Small intestine (tissue), 7 donors: ENCODE data around the gene UBL4A. TPM values are rescaled to one million over a fixed set of nuclear protein-coding genes. Genes with fewer than 3 reads are reported as not detected.

ENCODE experiments used
- DNase-seq, 2 donors: peaks; one replicate each; pipeline versions ENCODE4 v3.0.0 to v3.0.0-alpha.2; 2013
- FAIRE-seq: peaks from 2 replicates; lab custom pipeline; 2012; peaks lifted over from hg19 to GRCh38; lab: Jason Lieb, UNC
- H3K27ac ChIP-seq, 3 donors: one replicate each; pipeline ENCODE4 v1.5.1; 2013; ENCODE audit warnings: low read length in 2 of 3, mild to moderate bottlenecking in 2 of 3, control low read depth in 1 of 3, inconsistent platforms in 1 of 3, low read depth in 1 of 3, moderate library complexity in 1 of 3
- H3K27me3 ChIP-seq, 3 donors: one replicate each; pipeline ENCODE4 v1.6.1; 2013; ENCODE audit warnings: low read length in 3 of 3, inconsistent platforms in 1 of 3; ENCODE audit not compliant: control insufficient read depth in 3 of 3, insufficient read depth in 3 of 3
- H3K36me3 ChIP-seq, 3 donors: one replicate each; pipeline ENCODE4 v1.6.1; 2013; ENCODE audit warnings: low read length in 3 of 3, inconsistent platforms in 1 of 3, low read depth in 1 of 3, mild to moderate bottlenecking in 1 of 3, moderate library complexity in 1 of 3; ENCODE audit not compliant: control insufficient read depth in 3 of 3, insufficient read depth in 2 of 3
- H3K4me1 ChIP-seq, 3 donors: one replicate each; pipeline ENCODE4 v1.6.1; 2013; ENCODE audit warnings: low read length in 2 of 3, inconsistent platforms in 1 of 3, low read depth in 1 of 3, mild to moderate bottlenecking in 1 of 3, moderate library complexity in 1 of 3; ENCODE audit not compliant: control insufficient read depth in 3 of 3, insufficient read depth in 2 of 3
- H3K4me3 ChIP-seq, 3 donors: one replicate each; pipeline ENCODE4 v1.5.1; 2013; ENCODE audit warnings: low read length in 3 of 3, control low read depth in 1 of 3, inconsistent platforms in 1 of 3, low read depth in 1 of 3, mild to moderate bottlenecking in 1 of 3, moderate library complexity in 1 of 3
- H3K9me3 ChIP-seq, 2 donors: one replicate each; pipeline ENCODE4 v1.6.1; 2013; ENCODE audit warnings: low read depth in 1 of 2, low read length in 1 of 2; ENCODE audit not compliant: control insufficient read depth in 2 of 2, insufficient read depth in 1 of 2
- WGBS, 3 donors: extraction: QIAGEN DNeasy Blood & Tissue Kit; methylation state at CpG; one replicate each; pipeline ENCODE4 v1.1.7; 2013; 5-methylcytosine and 5-hydroxymethylcytosine counted together
- polyA plus RNA-seq, 4 donors: library from polyadenylated mRNA; stranded (reverse) in 3 of 4; unstranded in 1 of 4; fragments of 200-250 nt in 3 of 4; fragments of 120-200 nt in 1 of 4; gene quantifications; one replicate each; pipeline versions ENCODE4 v1.2.1 to v1.2.3, GENCODE V29; 2013
- donor health status: healthy with polysubstance abuse.
- donor health status: control.
- donor health status: control.
- donor health status: Bipolar disorder and iron deficiency.
- donor health status: healthy.

UBL4A gene
- polyA plus RNA-seq, 4 donors, result 23.8 to 32.3 (median 28.3) TPM

DNA sequence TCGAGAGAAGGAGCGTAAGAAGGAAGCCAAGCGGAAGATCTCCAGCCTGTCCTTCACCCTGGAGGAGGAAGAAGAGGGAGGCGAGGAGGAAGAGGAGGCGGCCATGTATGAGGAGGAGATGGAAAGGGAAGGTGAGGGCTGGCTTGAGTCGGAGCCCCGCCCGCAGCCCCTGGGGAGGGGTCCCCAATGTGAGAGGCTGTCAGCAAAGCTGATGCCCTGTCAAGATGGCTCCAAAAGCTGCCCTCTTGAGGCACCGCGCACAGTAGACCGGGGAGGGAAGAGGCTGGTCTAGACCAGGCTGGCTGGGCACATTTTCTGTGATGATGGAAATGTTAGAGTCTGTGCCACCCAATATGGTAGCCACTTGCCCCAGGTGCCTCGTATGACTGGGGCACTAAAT lies 40.0 kb downstream of the UBL4A start:
- Histone ChIP-seq H3K4me3 (no peak overlapping the region), H3K27me3 (no peaks in the 10 kb centered on the region), H3K27ac (no peak overlapping the region), H3K9me3 (no peaks in the 10 kb centered on the region), H3K36me3 (peaks cover 0 to 72% (median 4%) of the 10 kb centered on the region in 3 donors), H3K4me1 (peaks cover 0 to 14% (median 0%) of the 10 kb centered on the region in 3 donors)
- DNase-seq (no peak), FAIRE-seq (no peak)
- 87 to 94% (median 93%) methylated on average over 10 to 12 of the region's 12 CpGs for WGBS, 3 donors

- Histone ChIP-seq H3K9me3 (no peaks in the 10 kb centered on the region), H3K27ac (no peak overlapping the region), H3K4me3 (no peak overlapping the region), H3K27me3 (no peaks in the 10 kb centered on the region), H3K4me1 (peaks cover 0 to 14% (median 0%) of the 10 kb centered on the region in 3 donors), H3K36me3 (peaks cover 0 to 72% (median 4%) of the 10 kb centered on the region in 3 donors)
- DNase-seq (no peak), FAIRE-seq (no peak)
- WGBS, 3 donors, result 95 to 96% (median 95%) methylated on average over 8 to 16 of the region's 16 CpGs
Measured at GRCh38 chrX:154445776-154446175, 40.6 kb downstream of the UBL4A start.

GRCh38 chrX:154444755-154445246 lies 41.6 kb downstream of the UBL4A start:
- WGBS, 3 donors, result 30 to 69% (median 55%) methylated on average over 6 to 13 of the region's 13 CpGs
- DNase-seq (no peak), FAIRE-seq (no peak)
- Histone ChIP-seq H3K4me3 (peak overlapping the region; percentile 60 to 63 (median 60)), H3K27ac (peak overlapping the region in 1 of 3 donors; percentile 71), H3K27me3 (no peaks in the 10 kb centered on the region), H3K4me1 (peaks cover 0 to 14% (median 0%) of the 10 kb centered on the region in 3 donors), H3K9me3 (no peaks in the 10 kb centered on the region), H3K36me3 (peaks cover 0 to 72% (median 4%) of the 10 kb centered on the region in 3 donors)

DNA sequence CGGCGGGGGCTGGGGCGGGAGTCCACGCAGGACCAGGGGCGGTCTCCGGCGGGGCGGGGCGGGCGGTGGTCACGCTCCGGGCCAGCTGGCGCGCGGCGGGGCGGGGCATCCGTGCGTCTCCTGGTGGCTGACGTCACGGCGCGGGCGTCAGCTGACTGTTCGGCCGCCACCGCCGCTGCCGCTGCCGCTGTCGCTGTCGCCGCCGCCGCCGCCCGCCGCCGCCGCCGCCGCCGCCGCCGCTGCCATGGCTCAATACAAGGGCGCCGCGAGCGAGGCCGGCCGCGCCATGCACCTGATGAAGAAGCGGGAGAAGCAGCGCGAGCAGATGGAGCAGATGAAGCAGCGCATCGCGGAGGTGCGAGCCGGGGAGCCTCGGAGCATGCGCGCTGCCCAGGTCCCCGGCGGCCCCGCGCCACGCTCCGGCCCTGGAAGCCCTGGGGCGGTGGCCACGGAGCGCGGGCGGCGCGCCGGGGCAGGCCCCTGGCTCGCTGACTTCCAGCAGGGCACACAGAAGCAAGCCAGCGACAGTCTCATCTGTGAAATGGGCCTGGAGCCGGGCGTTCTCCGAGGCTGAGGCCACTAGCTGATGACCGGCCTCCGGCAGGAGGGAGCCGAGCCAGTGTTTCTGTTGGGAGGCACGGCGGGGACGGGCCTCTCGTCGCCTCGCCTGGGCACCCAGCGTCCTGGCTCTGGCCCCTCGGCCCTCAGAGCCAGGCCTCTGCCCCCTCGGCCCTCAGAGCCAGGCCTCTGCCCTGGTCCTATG lies 42.2 kb downstream of the UBL4A start, which contains the start of gene FAM50A:
Gene FAM50A, plus strand, starts transcription at position 150 of the 763 bp plus-strand sequence. Its CDS starts 95 bp downstream, at position 245.
- H3K27me3 ChIP-seq, result no peaks in the 10 kb centered on the region
- H3K4me1 ChIP-seq, result peaks cover 0 to 14% (median 0%) of the 10 kb centered on the region in 3 donors
- no peak for FAIRE-seq
- peak within 1 kb of the TSS; percentile 51 to 78 (median 74) for H3K27ac ChIP-seq
- H3K9me3 ChIP-seq, result no peaks in the 10 kb centered on the region
- peak; percentile 70 to 86 for DNase-seq
- peak within 1 kb of the TSS; percentile 60 to 63 (median 60) for H3K4me3 ChIP-seq
- 2 to 38% (median 3%) methylated on average over 7 to 94 of the region's 94 CpGs for WGBS, 3 donors
- peaks cover 0 to 71% (median 4%) of the 10 kb centered on the region in 3 donors for H3K36me3 ChIP-seq

DNA sequence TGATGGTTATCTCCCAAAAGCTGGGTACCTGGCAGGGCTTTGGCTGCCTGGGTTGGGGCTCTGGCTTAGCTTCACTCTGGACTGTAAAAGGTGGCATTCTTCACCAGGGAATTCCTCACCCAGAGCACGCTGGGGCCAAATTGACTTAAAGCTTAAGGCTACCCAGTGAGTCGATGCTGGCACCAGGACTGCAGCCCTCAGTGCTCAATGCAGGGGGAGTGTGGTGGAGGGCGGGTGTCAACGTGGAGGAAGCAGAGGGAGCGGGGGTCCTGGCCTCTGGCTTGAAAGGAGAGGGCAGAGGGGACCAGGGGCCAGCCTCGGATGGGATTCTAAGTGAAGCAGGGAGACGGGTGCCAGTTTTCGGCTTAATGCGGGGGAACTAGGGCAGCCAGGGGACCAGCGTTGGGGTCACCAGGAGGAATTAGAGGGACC lies 42.9 kb downstream of the UBL4A start:
- FAIRE-seq (no peak), DNase-seq (peak in 1 of 2 donors; percentile 5)
- H3K4me3 ChIP-seq, result peak overlapping the region in 2 of 3 donors; percentile 37 to 63
- WGBS, 3 donors, result 15 to 39% (median 37%) methylated on average over 4 to 10 of the region's 10 CpGs
- peaks cover 0 to 15% (median 0%) of the 10 kb centered on the region in 3 donors for H3K4me1 ChIP-seq
- peak overlapping the region; percentile 47 to 78 (median 74) for H3K27ac ChIP-seq
- no peaks in the 10 kb centered on the region for H3K27me3 ChIP-seq
- peaks cover 0 to 71% (median 4%) of the 10 kb centered on the region in 3 donors for H3K36me3 ChIP-seq
- no peaks in the 10 kb centered on the region for H3K9me3 ChIP-seq

DNA sequence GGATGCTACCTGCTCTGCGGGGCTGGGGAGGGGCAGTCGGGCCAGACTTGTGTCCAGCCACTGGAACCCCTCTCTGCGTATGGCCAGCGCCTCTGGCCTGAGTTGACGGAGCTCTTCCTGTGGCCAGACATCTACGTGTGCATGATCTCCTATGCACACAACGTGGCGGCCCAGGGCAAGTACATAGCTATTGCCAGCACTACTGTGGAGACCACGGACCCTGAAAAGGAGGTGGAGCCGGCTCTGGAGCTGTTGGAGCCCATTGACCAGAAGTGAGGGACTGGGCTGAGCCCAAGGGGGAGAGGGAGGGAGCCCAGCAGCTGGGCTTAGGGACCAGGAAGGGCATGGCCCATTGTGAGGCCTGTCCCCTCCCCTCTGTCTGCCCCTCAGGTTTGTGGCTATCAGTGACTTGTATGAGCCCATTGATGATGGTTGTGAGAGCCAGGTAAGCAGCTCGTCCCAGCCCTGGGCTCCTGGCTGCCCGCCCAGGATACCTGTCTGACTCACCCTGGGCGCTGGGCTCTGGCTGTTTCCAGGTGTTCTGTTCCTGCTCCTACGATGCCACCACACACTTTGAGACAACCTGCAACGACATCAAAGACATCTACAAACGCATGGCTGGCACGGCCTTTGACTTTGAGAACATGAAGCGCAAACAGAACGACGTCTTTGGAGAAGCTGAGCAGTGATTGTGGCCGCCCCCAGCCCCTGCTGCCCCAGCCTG lies 44.3 kb downstream of the UBL4A start:
- peaks cover 0 to 22% (median 0%) of the 10 kb centered on the region in 3 donors for H3K4me1 ChIP-seq
- peak in 1 of 2 donors; percentile 27 for DNase-seq
- no peaks in the 10 kb centered on the region for H3K9me3 ChIP-seq
- WGBS, 3 donors, result 60 to 79% (median 68%) methylated on average over 17 to 21 of the region's 21 CpGs
- no peaks in the 10 kb centered on the region for H3K27me3 ChIP-seq
- H3K27ac ChIP-seq, result no peak overlapping the region
- FAIRE-seq, result no peak
- H3K4me3 ChIP-seq, result no peak overlapping the region
- peaks cover 0 to 65% (median 4%) of the 10 kb centered on the region in 3 donors for H3K36me3 ChIP-seq

GRCh38 chrX:154441564-154441963 lies 44.9 kb downstream of the UBL4A start:
- no peak for DNase-seq
- Histone ChIP-seq H3K9me3 (no peaks in the 10 kb centered on the region), H3K4me1 (peaks cover 0 to 22% (median 0%) of the 10 kb centered on the region in 3 donors), H3K36me3 (peaks cover 0 to 61% (median 4%) of the 10 kb centered on the region in 3 donors), H3K4me3 (no peak overlapping the region), H3K27me3 (no peaks in the 10 kb centered on the region), H3K27ac (no peak overlapping the region)
- no peak for FAIRE-seq
- WGBS, 3 donors, result 84 to 94% (median 86%) methylated on average over 10 to 11 of the region's 11 CpGs
